ENCODE results near the gene SELL.
"Not testable (repeated sequence)": the region's sequence is repeated elsewhere in the genome, so short reads cannot be mapped to it uniquely, and the experiment has no call there.

Gene SELL

DNA sequence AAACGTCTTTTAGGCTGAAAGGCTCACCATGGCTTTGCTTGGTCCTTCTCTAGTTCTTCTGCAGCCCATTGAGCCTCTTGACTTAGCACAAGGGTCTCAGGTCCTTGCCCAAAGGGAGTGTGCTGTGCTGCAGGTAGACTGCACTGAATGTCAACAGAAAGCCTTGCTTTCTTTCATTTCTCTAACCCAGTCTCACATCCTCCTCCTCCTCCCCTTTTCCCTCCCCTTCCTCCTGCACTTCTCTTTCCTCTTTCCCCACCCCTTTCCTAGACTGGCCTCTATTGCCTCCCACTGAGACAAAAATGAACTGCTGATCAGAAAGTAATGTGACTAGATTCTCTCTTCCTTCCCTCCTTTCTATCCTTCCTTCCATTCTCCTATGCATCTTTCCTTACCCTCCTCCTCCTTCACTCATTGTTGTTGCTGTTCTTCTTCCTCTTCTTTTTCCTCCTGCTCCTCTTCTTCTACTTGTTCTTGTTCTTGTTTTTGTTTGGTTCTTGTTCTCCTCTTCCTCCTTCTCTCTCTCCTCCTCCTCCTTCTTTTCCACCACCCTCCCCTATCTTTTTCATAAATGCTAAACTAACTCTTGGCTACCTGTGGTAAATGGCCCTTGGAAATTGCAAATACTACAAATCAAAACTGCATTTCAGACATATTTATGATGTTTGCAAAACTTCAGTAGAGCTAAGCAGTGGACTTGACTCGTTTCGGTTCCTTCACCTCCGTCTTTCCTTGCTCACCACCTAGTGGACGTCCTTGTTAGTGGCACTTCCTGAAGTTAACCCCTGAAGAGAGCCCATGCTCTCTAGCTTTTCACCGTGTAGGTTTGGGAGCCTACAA, at the start of gene SELL:
Gene SELL (minus strand): TSS at position 152 of the 840 bp plus-strand sequence. CDS start 122 bp downstream, at position 30.
- peak; percentile 32 for DNase-seq

GRCh38 chr1:169759038-169759437, 47.6 kb upstream of the SELL start:
- DNase-seq: no peak

DNA sequence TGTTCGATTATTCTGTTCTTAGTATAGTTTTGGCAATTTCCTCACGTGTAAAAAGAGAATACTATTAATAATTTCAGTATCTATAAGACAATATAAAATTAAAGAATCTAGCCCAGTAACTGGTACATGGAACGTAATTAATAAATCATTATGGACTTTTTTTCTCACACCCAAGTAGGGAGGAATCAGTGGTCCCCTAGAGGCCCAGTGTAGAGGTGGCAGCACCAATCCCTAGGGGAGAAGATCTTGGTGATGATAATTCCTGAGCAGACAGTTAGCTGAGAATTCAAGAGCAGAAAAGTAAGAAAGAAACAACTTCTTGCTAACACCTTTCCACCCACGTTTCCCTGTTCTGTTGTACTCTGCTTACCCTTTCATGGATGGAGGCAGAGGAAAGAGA, 42.1 kb upstream of the SELL start:
- no peak for DNase-seq

DNA sequence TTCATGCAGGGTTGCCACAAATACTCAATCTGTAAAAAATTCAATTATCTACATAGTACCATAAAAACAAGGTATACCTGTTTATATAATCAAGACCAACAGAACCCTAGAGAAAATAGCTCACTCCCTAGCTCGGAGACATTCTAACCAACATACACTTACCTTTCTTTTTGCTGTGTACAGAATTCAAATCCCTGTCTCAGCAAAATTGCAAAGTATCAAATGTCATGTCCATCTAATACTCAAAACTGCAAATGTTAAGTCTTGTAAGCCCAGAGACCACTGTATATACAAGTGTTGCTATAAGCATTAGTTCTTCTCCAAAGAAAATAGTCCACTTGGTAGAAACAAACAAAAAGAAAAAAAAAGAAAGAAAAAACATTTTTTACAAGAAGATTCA, 38.6 kb upstream of the SELL start:
- no peak for DNase-seq

DNA sequence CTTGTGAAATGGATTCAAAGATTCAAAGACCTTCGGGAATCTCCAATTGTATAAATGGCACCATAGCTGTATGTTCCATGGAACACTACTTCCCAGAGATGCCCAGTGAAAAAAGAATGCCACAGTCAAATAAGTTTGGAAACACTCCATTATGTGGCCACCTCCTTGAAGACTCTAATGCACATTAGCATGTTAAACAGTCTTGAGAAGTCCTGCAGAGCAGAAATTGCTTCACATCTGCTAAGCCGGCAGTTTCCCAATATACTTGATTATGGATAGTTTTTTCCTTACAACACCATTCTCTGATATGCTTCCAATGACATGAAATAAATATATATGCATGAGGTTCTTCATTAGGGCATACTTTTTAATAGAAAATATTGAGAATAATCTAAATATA, 35.1 kb upstream of the SELL start:
- no peak for DNase-seq

DNA sequence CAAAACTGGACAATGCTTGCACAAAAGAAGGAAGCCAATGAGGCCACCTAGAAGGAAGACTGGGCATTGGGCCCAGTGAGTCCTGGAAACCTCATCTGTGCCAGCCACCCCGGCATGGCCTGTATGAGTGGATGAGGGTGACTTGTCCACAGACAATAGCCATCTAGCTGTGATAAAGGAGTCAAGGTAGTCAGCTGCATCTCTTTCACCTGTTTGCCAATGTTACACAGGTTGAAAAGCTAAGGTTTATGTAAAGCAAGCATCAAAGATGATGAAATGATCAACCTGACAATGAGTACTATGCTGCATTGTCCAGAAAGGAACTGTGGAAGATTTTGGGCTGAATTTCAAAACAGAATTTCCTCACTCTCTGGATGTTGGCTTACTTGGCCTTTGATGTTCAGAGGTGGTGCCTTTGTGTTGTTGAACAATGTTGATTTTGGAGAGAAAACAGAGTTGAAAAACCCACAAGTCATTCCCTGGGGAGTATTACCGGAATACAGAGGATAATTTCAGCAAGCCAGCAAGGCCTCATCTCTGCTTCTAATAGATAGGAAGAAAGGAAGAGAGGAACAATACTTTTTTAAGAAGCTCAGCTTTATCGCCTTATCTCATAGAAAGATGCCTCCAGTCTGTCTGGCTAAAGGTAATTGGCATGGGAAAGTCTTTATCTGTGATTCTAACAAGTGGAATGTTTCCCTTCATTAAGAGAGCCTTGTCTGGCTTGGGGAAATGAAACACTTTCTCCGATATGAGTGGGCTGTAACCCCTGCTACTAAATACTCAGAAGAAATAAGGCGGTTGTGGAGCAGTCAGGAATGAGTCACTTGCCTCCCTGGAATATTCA, 33.8 kb upstream of the SELL start:
- DNase-seq: no peak

DNA sequence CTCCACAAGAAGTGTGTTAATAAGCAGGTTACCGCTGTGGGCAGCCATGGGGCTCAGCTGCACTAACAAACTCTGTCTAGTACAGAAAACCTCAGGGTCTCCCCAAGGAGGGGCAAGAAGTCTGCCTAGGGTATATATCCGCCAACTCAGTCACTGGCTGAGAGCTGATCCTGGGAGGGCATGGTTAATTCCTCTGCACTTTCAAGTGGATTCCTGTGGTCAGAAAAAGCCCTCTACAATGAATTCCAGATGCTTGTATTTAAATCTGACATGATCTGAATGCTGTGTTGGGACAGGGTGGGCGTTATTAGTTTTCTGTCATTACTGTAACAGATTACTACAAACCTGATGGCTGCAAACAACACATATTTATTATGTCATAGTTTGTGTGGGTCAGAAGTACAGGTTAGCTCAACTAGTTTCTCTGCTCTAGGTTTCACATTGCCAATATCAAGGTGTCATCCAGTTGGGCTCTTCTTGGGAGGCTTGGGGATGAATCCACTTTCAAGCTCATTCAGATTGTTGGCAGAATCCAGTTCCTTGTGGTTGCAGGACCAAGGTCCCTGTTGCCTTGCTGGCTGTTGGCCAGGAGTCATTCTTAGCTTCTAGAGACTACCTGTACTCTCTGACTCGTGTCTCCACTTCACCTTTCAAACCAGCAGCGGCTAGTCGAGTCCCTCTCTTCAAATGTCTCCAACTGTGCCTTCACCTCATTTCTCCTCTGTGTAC, 30.4 kb upstream of the SELL start:
- DNase-seq: no peak

DNA sequence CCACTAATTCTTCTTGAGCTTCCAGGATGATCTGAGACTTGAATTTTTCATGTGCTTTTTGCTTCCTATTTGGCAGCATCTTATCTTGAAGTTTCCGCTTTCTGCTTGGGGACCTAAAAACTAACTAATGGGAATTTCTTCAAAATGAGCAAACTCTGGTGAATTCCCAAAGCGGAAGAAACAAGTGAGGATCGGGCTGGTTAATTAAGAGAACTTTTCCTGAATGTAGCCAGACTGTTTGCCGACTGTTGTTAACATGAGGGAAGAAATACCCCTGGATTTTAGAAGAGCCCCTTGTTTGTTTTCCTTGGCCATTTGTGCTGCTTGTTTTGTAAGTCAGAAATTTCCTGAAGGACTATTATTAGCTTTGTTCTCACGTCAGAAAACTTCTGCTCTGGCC, 28.6 kb upstream of the SELL start:
- DNase-seq: no peak

DNA sequence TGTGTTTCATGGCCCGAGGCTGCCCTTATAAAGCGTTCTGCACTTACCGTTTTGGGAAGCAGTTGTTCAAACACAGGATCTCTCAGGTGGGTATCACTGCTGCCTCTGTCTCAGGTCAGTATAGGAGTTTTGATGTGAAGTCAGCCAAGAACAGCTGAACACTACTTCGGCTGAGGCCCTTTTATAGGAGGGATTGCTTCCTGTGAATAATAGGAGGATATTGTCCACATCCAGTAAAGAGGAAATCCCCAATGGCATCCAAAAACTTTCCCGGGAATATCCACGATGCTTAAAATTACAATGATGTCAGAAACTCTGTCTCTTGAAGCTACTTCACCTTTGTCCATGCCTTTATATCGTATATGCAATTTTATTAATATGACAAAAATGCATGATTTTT, 22.5 kb upstream of the SELL start, which contains the start of gene SELE:
Gene SELE (minus strand): TSS at position 156 of the 400 bp plus-strand sequence. CDS start 467 bp downstream, outside the sequence.
- DNase-seq: no peak

GRCh38 chr1:169731446-169731845, 20.0 kb upstream of the SELL start:
- DNase-seq: no peak

DNA sequence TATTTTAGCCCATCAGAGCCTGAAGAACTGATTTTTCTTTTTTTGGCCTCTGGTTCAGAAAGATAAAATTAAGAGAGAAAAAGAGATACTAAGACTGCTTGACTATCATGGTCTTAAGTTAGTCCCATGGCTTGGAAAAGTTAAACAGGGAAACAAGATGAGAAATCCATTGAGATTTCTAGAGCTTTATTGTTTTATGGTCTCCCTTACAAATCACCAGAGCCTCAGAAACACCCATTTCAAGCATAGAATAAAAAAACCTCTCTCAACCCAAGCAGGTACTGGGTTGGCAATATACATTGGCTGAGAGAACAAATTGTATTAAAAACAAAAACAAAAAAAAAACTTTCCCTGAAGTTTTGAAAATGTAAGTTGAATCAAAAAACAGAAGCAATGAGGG, 18.6 kb upstream of the SELL start:
- DNase-seq: no peak

- no peak for DNase-seq
Observed at GRCh38 chr1:169727307-169727706, 15.9 kb upstream of the SELL start.

- no peak for DNase-seq
Observed at GRCh38 chr1:169726851-169727250, 15.4 kb upstream of the SELL start.

DNA sequence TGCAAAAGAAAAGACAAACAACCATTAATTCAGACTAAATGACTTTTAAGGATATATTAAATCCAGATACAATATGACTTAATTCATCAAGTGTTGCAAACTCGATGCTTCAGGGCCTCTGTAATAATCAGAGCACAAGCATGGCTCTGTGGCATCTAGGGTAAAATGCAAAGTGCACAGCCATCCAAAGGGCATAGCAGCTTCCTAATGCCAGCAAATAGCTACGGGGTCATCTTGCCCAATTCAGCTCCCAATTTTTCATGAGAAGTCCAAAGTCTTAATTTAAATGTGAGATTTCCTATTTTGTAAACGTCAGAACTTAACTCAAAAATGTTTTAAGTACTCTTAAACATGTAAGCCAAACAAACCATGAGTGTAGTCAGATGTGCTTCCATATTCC, 14.5 kb upstream of the SELL start:
- DNase-seq: no peak

GRCh38 chr1:169724168-169724567, 12.7 kb upstream of the SELL start:
- DNase-seq: no peak

DNA sequence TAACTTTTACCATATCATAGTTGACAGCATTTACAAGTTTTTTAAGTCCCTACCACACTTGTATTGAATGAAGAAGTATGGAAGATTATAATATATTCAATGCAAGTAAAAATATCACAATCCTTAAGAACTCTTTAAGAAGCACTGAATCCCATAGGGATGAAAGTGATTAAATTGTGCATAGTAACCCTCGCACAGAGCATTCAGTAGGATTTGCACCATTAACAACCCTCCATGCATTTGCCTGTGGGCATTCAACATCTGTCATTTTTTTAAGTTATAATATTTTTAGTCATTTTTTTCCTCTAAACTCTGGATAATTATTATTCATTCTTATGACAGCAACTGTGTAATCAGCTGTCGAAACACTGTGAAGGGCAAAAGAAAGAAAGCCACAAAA, 12.3 kb upstream of the SELL start:
- no peak for DNase-seq

- DNase-seq: no peak
Observed at GRCh38 chr1:169722779-169723178, 11.4 kb upstream of the SELL start.

DNA sequence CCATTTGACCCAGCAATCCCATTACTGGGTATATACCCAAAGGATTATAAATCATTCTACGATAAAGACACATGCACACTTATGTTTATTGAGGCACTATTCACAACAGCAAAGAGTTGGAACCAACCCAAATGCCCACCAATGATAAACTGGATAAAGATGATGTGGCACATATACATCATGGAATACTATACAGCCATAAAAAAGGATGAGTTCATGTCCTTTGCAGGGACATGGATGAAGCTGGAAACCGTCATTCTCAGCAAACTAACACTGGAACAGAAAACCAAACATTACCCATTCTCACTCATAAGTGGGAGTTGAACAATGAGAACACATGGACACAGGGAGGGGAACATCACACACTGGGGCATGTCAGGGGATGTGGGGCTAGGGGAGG, 3.7 kb upstream of the SELL start:
- not testable (repeated sequence) for DNase-seq

GRCh38 chr1:169713090-169713489, 1.7 kb upstream of the SELL start:
- DNase-seq: not testable (repeated sequence)

DNA sequence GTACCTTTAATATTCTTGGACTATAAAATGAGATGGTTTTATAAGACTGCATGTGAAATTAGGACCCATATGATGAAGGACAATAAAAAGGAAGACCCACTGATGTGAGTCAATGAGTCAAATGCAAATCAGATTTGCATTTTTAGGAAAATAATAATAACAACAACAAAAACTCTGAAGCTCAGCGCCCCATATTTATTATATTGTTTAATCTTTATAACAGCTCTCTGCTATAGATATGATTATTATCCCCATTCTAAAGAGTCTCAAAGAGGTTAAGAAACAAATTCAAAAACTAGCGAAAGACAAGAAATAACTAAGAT, 850 bp upstream of the SELL start:
- no peak for DNase-seq

- DNase-seq: no peak
Observed at GRCh38 chr1:169708647-169709046, 2.8 kb downstream of the SELL start.

DNA sequence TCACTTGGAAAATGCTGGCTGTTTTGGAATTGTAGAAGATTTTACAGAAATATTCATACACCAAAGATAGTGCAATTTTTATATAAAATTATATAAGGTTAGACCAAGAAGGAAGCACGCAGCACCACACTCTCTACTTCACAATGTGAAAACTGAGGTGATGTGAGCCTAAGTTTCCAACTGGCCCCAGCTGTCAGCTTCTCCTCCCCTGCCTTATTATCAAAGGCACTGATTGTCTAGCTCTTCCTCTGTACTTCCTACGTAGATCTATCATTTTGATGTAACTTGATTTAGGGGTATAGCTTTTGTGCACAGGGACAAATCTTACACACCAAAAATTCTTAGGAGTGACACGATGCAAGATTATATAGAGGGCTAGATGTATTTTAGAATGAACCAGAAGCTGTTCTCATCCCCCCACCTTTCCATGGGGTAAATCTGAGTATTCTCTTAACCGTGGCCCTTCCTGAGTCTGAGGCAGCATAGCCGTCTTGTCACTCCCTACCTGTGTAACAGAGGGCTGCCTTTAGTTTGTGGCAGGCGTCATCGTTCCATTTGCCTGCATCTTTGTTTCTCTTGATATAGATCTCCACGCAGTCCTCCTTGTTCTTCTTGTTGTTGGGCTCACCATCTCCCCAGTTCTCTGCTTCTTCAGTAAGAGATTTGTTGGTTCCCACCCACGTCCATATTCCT, 3.4 kb downstream of the SELL start:
- DNase-seq: no peak

GRCh38 chr1:169704797-169705196, 6.6 kb downstream of the SELL start:
- DNase-seq: no peak
